Measurements from ENCODE around the gene MATN3. TPM values are rescaled to one million over a fixed set of nuclear protein-coding genes. Genes with fewer than 3 reads are reported as not detected.

Gene MATN3
- total RNA-seq, 1 donor from 2014 or later = 0.08 TPM

GRCh38 chr2:19943189-19943588 lies 69.3 kb downstream of the MATN3 start:
- ATAC-seq (no peak), DNase-seq (ENCODE audit: low spot score) (no peak)

GRCh38 chr2:19942199-19942598 lies 70.3 kb downstream of the MATN3 start:
- ATAC-seq = no peak

More at GRCh38 chr2:19942199-19942598, 70.3 kb downstream of the MATN3 start:
- DNase-seq (ENCODE audit: low spot score) = no peak

Other genes starting within 250 kb of the MATN3 start
- 4.9 TPM for gene TTC32, start 110.7 kb downstream of the MATN3 start, total RNA-seq
- 1.5 TPM for gene WDR35, start 22.6 kb downstream of the MATN3 start, total RNA-seq
- 120 TPM for gene LAPTM4A, start 39.0 kb upstream of the MATN3 start, total RNA-seq
- gene SDC1, start 212.5 kb upstream of the MATN3 start, total RNA-seq = 537 TPM

All from left lobe of liver (tissue), 2 donors.